ENCODE data around the gene PAPPA2.

GRCh38 chr1:176604461-176604860 is 141.5 kb downstream of the PAPPA2 start:
- TF ChIP-seq REST (tag by site-specific recombination; IDR thresholded peaks at IDR 0.05) (no peak), CTCF (tag by site-specific recombination; IDR thresholded peaks at IDR 0.05) (no peak), ZNF362 (tag by site-specific recombination; IDR thresholded peaks at IDR 0.05) (no peak), REPIN1 (tag by site-specific recombination; IDR thresholded peaks at IDR 0.05; ENCODE audit: low read depth) (no peak), ZNF274 (IDR thresholded peaks at IDR 0.05; ENCODE audit: low read length) (no peak), ZNF274 (tag by site-specific recombination; IDR thresholded peaks at IDR 0.05; ENCODE audit: borderline replicate concordance) (no peak), ZNF629 (tag by site-specific recombination; IDR thresholded peaks at IDR 0.05) (no peak), ZNF521 (tag by site-specific recombination; IDR thresholded peaks at IDR 0.05) (no peak), ZBTB49 (tag by site-specific recombination; IDR thresholded peaks at IDR 0.05; ENCODE audit: low read depth) (no peak), ZFP3 (tag by site-specific recombination; IDR thresholded peaks at IDR 0.05; ENCODE audit: low read depth) (no peak), ZNF670 (tag by site-specific recombination; IDR thresholded peaks at IDR 0.05; ENCODE audit: low read depth) (no peak), ZBTB8A (tag by site-specific recombination; IDR thresholded peaks at IDR 0.05) (no peak), ZNF146 (tag by site-specific recombination; IDR thresholded peaks at IDR 0.05) (no peak), ZBTB10 (tag by site-specific recombination; IDR thresholded peaks at IDR 0.05) (no peak)
